Astrocyte (in vitro differentiated cells and primary cell): ENCODE data around the gene RAB6B.

Source experiments
- EZH2 ChIP-seq: IDR thresholded peaks from 2 replicates; pipeline ENCODE4 v1.6.1; 2012; ENCODE audit warnings: mild to moderate bottlenecking, low read length, inconsistent platforms; ENCODE audit not compliant: insufficient read depth
- TF ChIP-seq, protein P1 (sequence below): IDR thresholded peaks from 2 replicates; pipeline ENCODE4 v1.5.1; 2011; ENCODE audit warnings: low read depth, mild to moderate bottlenecking, inconsistent platforms, low read length, moderate library complexity; ENCODE audit not compliant: insufficient read depth

DNA sequence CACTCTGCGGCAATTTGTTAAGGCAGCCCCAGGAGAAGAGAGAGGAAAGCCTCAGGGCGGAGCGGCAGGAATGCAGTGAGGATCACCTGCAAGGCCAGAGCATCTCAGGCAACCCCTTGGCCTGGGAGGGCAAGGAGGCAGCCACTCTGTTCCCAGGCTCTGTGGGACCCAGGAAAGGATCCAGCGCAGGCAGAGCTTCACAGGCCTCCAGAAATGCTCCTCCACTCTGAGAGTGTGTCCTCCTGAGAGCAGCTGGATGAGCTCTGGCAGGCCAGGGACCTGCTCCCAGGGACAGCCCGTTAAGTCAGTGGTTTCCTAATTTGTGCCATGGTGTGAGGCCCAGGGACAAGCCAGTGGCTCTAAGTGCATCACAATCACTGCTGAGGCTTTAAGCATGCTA, 35.2 kb downstream of the RAB6B start:
- TF ChIP-seq, protein P1, sequence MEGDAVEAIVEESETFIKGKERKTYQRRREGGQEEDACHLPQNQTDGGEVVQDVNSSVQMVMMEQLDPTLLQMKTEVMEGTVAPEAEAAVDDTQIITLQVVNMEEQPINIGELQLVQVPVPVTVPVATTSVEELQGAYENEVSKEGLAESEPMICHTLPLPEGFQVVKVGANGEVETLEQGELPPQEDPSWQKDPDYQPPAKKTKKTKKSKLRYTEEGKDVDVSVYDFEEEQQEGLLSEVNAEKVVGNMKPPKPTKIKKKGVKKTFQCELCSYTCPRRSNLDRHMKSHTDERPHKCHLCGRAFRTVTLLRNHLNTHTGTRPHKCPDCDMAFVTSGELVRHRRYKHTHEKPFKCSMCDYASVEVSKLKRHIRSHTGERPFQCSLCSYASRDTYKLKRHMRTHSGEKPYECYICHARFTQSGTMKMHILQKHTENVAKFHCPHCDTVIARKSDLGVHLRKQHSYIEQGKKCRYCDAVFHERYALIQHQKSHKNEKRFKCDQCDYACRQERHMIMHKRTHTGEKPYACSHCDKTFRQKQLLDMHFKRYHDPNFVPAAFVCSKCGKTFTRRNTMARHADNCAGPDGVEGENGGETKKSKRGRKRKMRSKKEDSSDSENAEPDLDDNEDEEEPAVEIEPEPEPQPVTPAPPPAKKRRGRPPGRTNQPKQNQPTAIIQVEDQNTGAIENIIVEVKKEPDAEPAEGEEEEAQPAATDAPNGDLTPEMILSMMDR, result no peak
- TF ChIP-seq EZH2, result no peak
